HepG2 (cell line): ENCODE data around the gene TMTC2. TPM values are rescaled to one million over a fixed set of nuclear protein-coding genes. Genes with fewer than 3 reads are reported as not detected.

Experiments used
- ATAC-seq: fragments of 200-7000 bp; cut with Tn5 transposase; 3 replicates; pipeline ENCODE4 v1.9.1; 2020; ENCODE audit warnings: mild to moderate bottlenecking, moderate library complexity
- BruUV-seq: library from RNA; stranded (reverse); fragments of 400-500 nt; replicated peaks from 2 replicates; lab custom pipeline; 2021; lab: Mats Ljungman, UMichigan
- CTCF ChIA-PET: fragments of 300-600 bp; formaldehyde crosslinking; extraction: SDS; loops from one replicate; lab custom pipeline; 2021; ENCODE audit warnings: low total read pairs, inconsistent platforms, low intra/inter-chr PET ratio; lab: Yijun Ruan, JAX
- POLR2A ChIA-PET: fragments of 350-600 bp; sonication (Branson Sonifier 250); formaldehyde crosslinking; loops from one replicate; lab custom pipeline; 2020; ENCODE audit warnings: antibody characterized with exemption, inconsistent platforms; lab: Yijun Ruan, JAX
- DNase-seq: peaks from one replicate; pipeline ENCODE4 v3.0.0-alpha.2; 2015; ENCODE audit warnings: low spot score
- FAIRE-seq: peaks from 3 replicates; lab custom pipeline; 2011; peaks lifted over from hg19 to GRCh38; lab: Jason Lieb, UNC
- H2AFZ ChIP-seq: one replicate; pipeline ENCODE4 v1.6.1; 2011; ENCODE audit warnings: low read length, inconsistent platforms
- H3K27ac ChIP-seq: fragments of 300-600 bp; 3 replicates; pipeline ENCODE4 v1.8.0; 2011; ENCODE audit warnings: mixed run types, mild to moderate bottlenecking, mixed read lengths, low read length, inconsistent platforms; ENCODE audit not compliant: insufficient read depth; ENCODE audit errors: extremely low read length
- H3K27me3 ChIP-seq, 2 experiments: fragments of 200-600 bp in 1 of 2; 2 replicates in 1 of 2; 3 replicates in 1 of 2; pipeline versions ENCODE4 v1.6.0 to v1.8.0; 2011; ENCODE audit warnings: low read length in 2 of 2, mild to moderate bottlenecking in 2 of 2, moderate library complexity in 2 of 2, inconsistent platforms in 1 of 2; ENCODE audit not compliant: insufficient read depth in 2 of 2, control insufficient read depth in 1 of 2
- H3K36me3 ChIP-seq, 2 experiments: fragments of 200-600 bp in 1 of 2; replicated peaks in 1 of 2; 2 replicates in 1 of 2; 3 replicates in 1 of 2; pipeline versions ENCODE4 v1.5.1 to v1.8.0; 2011; ENCODE audit warnings: low read length in 2 of 2, inconsistent platforms in 1 of 2; ENCODE audit not compliant: insufficient read depth in 2 of 2, control insufficient read depth in 1 of 2
- H3K4me1 ChIP-seq: 2 replicates; pipeline ENCODE4 v1.5.1; 2012; ENCODE audit warnings: low read length, inconsistent platforms; ENCODE audit not compliant: insufficient read depth
- H3K4me2 ChIP-seq: 2 replicates; pipeline ENCODE4 v1.6.0; 2011; ENCODE audit warnings: low read depth, low read length, inconsistent platforms
- H3K4me3 ChIP-seq, 3 experiments: fragments of 200-600 bp in 1 of 3; sonication (generic), shearing (Covaris generic) in 1 of 3; replicated peaks in 1 of 3; 2 replicates each; pipeline ENCODE4 v1.5.1; 2011 to 2016; ENCODE audit warnings: low read length in 3 of 3, inconsistent platforms in 2 of 3, low read depth in 2 of 3, mild to moderate bottlenecking in 2 of 3, control low read depth in 1 of 3, mixed read lengths in 1 of 3; ENCODE audit not compliant: insufficient read depth in 1 of 3
- H3K79me2 ChIP-seq: one replicate; pipeline ENCODE4 v1.6.1; 2011; ENCODE audit warnings: low read length, inconsistent platforms; ENCODE audit not compliant: insufficient read depth
- H3K9ac ChIP-seq: 2 replicates; pipeline ENCODE4 v1.6.0; 2011; ENCODE audit warnings: mild to moderate bottlenecking, low read depth, low read length, inconsistent platforms; ENCODE audit not compliant: insufficient read depth
- H3K9me3 ChIP-seq: 2 replicates; pipeline ENCODE4 v1.5.1; 2012; ENCODE audit warnings: mild to moderate bottlenecking, low read length
- H4K20me1 ChIP-seq: 2 replicates; pipeline ENCODE4 v1.6.0; 2011; ENCODE audit warnings: inconsistent platforms, mild to moderate bottlenecking, low read length, moderate library complexity; ENCODE audit not compliant: insufficient read depth
- BCLAF1 ChIP-seq: fragments of 450-650 bp; IDR thresholded peaks from 2 replicates; pipeline ENCODE4 v1.6.1; 2017; ENCODE audit warnings: mild to moderate bottlenecking
- KDM4B ChIP-seq: sonication (generic); formaldehyde crosslinking; IDR thresholded peaks from 2 replicates; pipeline ENCODE4 v1.4.0; 2020; ENCODE audit warnings: missing genetic modification reagents
- KDM6A ChIP-seq: IDR thresholded peaks from 2 replicates; pipeline ENCODE4 v1.6.1; 2016; ENCODE audit warnings: low read depth
- KLF16 ChIP-seq, 2 experiments: sonication (generic) in 1 of 2; formaldehyde crosslinking in 1 of 2; IDR thresholded peaks; 2 replicates each; pipeline versions ENCODE4 v1.6.1 to v1.8.0; 2016 to 2023; ENCODE audit warnings: missing genetic modification reagents in 2 of 2, missing compliant biosample characterization in 1 of 2
- NRL ChIP-seq: sonication (generic); formaldehyde crosslinking; IDR thresholded peaks from 2 replicates; pipeline ENCODE4 v1.5.0; 2020; ENCODE audit warnings: missing genetic modification reagents, mild to moderate bottlenecking, moderate library complexity, borderline replicate concordance
- POGZ ChIP-seq: sonication (generic); formaldehyde crosslinking; IDR thresholded peaks from 2 replicates; pipeline ENCODE4 v1.4.0; 2020; ENCODE audit warnings: mild to moderate bottlenecking, missing genetic modification reagents
- SMYD3 ChIP-seq: sonication (generic); formaldehyde crosslinking; IDR thresholded peaks from 2 replicates; pipeline ENCODE4 v1.8.1; 2023; ENCODE audit warnings: mild to moderate bottlenecking, missing genetic modification reagents
- SNRNP70 ChIP-seq: fragments of 200-400 bp; formaldehyde crosslinking; IDR thresholded peaks from 2 replicates; pipeline ENCODE4 v1.6.1; 2017; ENCODE audit warnings: mild to moderate bottlenecking, low read depth, low read length, moderate library complexity
- TBX3 ChIP-seq: fragments of 450-650 bp; IDR thresholded peaks from 2 replicates; pipeline ENCODE4 v1.6.1; 2017; ENCODE audit warnings: antibody characterized with exemption, mild to moderate bottlenecking, inconsistent platforms, borderline replicate concordance
- ZBTB14 ChIP-seq: sonication (generic); formaldehyde crosslinking; IDR thresholded peaks from 2 replicates; pipeline ENCODE4 v1.4.0; 2020; ENCODE audit warnings: missing genetic modification reagents
- ZBTB25 ChIP-seq: IDR thresholded peaks from 2 replicates; pipeline ENCODE4 v1.6.1; 2018; ENCODE audit warnings: missing genetic modification reagents
- ZMAT3 ChIP-seq: sonication (generic); formaldehyde crosslinking; conservative IDR thresholded peaks from 2 replicates; pipeline ENCODE4 v1.7.0; 2021; ENCODE audit warnings: missing genetic modification reagents
- ZNF18 ChIP-seq: sonication (generic); formaldehyde crosslinking; IDR thresholded peaks from 2 replicates; pipeline ENCODE4 v1.8.0; 2022; ENCODE audit warnings: mild to moderate bottlenecking, missing genetic modification reagents; ENCODE audit not compliant: insufficient replicate concordance
- ZNF703 ChIP-seq: sonication (generic); formaldehyde crosslinking; IDR thresholded peaks from 2 replicates; pipeline ENCODE4 v1.5.1; 2020; ENCODE audit warnings: missing genetic modification reagents, mild to moderate bottlenecking, moderate library complexity, borderline replicate concordance
- WGBS: methylation state at CpG from one replicate; pipeline ENCODE4 v1.1.6; 2017; ENCODE audit warnings: low lambda C conversion rate; 5-methylcytosine and 5-hydroxymethylcytosine counted together
- in situ Hi-C: cut with HindIII; loops from 2 replicates; pipeline ENCODE4 v1.10.0; 2017; ENCODE audit warnings: low pct_unique_long_range_greater_than_20kb; ENCODE audit not compliant: extremely low pct_ligation_motif_present
- intact Hi-C: fragments of 100-400 bp; cut with micrococcal nuclease; formaldehyde crosslinking; loops from one replicate; pipeline ENCODE4 v1.10.0; 2022; ENCODE audit not compliant: unreplicated experiment
- polyA plus RNA-seq, 8 experiments: library from polyadenylated mRNA; depleted of rRNA in 3 of 8; stranded (reverse) in 7 of 8; unstranded in 1 of 8; fragments of >200 nt; fragmentation: Illumina TruSeq in 4 of 8; extraction: Trizol in 4 of 8; gene quantifications; 2 replicates each; pipeline versions ENCODE4 v1.2.1 to v1.2.3, GENCODE V29; 2011 to 2016; ENCODE audit warnings: low read depth in 4 of 8, missing spikeins in 1 of 8, mixed read lengths in 1 of 8; ENCODE audit not compliant: insufficient read depth in 1 of 8
- total RNA-seq, 5 experiments: library from RNA; depleted of rRNA; stranded (reverse); fragments of >200 nt; fragmentation: Illumina TruSeq; extraction: Trizol; gene quantifications; 2 replicates each; pipeline ENCODE4 v1.2.3, GENCODE V29; 2016; ENCODE audit warnings: low read depth in 1 of 5

TMTC2 gene
- total and polyA plus RNA-seq, 2 of the 13 experiments (the other 11 are each of a cell fraction or from before 2014, with no cell fraction given): 0.55 to 0.63 TPM

- no peak for ATAC-seq
- Histone ChIP-seq H2AFZ (no peak overlapping the region), H3K4me3 (no peak overlapping the region), H3K36me3 (no peaks in the 10 kb centered on the region), H3K4me1 (no peaks in the 10 kb centered on the region), H3K27ac (no peak overlapping the region), H3K79me2 (no peaks in the 10 kb centered on the region), H3K9ac (no peak overlapping the region), H3K9me3 (no peaks in the 10 kb centered on the region), H3K27me3 (no peaks in the 10 kb centered on the region), H4K20me1 (no peaks in the 10 kb centered on the region), H3K4me2 (no peak overlapping the region)
- WGBS: 9% methylated on average over 5 of the region's 5 CpGs
- intact Hi-C loops: no loop called here
- POLR2A ChIA-PET: no interaction called here
- CTCF ChIA-PET: no interaction called here
- no TSS peak for BruUV-seq
- in situ Hi-C loops: no loop called here
- no peak for TF ChIP-seq ZBTB25 (CRISPR knock-in tag)
- TF ChIP-seq ZMAT3 (CRISPR knock-in tag): no peak
- no peak for TF ChIP-seq BCLAF1
- TF ChIP-seq ZNF18: no peak
- no peak for TF ChIP-seq ZBTB14 (CRISPR knock-in tag)
- TF ChIP-seq TBX3: no peak
- no peak for TF ChIP-seq KDM4B (CRISPR knock-in tag)
- TF ChIP-seq SMYD3 (CRISPR knock-in tag): no peak
- TF ChIP-seq ZNF703 (CRISPR knock-in tag): no peak
- TF ChIP-seq SNRNP70: no peak
- TF ChIP-seq KLF16 (CRISPR knock-in tag; IDR thresholded peaks at IDR 0.05): no peak
- no peak for TF ChIP-seq NRL (CRISPR knock-in tag)
- no peak for TF ChIP-seq POGZ (CRISPR knock-in tag)
- TF ChIP-seq KDM6A: no peak
- DNase-seq: no peak
- no peak for FAIRE-seq
Measured at GRCh38 chr12:83046019-83046418, 359.3 kb downstream of the TMTC2 start.
